DOHH2 (cell line): ENCODE data around the gene PRRC1.

Source experiments
- H3F3A ChIP-seq: fragments of 200-600 bp; sonication (generic), shearing (Covaris generic); 2 replicates; pipeline ENCODE4 v1.6.0; 2016; ENCODE audit warnings: antibody characterized with exemption, mild to moderate bottlenecking; ENCODE audit not compliant: control insufficient read depth, insufficient read depth
- H3K27ac ChIP-seq: fragments of 200-600 bp; sonication (generic); 2 replicates; pipeline ENCODE4 v1.5.1; 2014; ENCODE audit warnings: low read depth, mild to moderate bottlenecking, low read length, moderate library complexity
- H3K27me3 ChIP-seq: fragments of 200-600 bp; sonication (generic); 2 replicates; pipeline ENCODE4 v1.6.1; 2014; ENCODE audit warnings: mild to moderate bottlenecking, low read length, mixed read lengths; ENCODE audit not compliant: control insufficient read depth
- H3K36me3 ChIP-seq: fragments of 200-600 bp; sonication (generic); 2 replicates; pipeline ENCODE4 v1.6.1; 2014; ENCODE audit warnings: mild to moderate bottlenecking, low read length, moderate library complexity, mixed read lengths; ENCODE audit not compliant: control insufficient read depth
- H3K4me1 ChIP-seq: fragments of 200-600 bp; sonication (generic); 2 replicates; pipeline ENCODE4 v1.6.1; 2014; ENCODE audit warnings: mild to moderate bottlenecking, low read length, mixed read lengths; ENCODE audit not compliant: control insufficient read depth
- H3K4me2 ChIP-seq: fragments of 200-600 bp; sonication (generic); 2 replicates; pipeline ENCODE4 v1.6.0; 2014; ENCODE audit warnings: mild to moderate bottlenecking, low read length, moderate library complexity
- H3K4me3 ChIP-seq: fragments of 200-600 bp; sonication (generic); 2 replicates; pipeline ENCODE4 v1.5.1; 2014; ENCODE audit warnings: mild to moderate bottlenecking, low read length, mixed read lengths
- H3K79me2 ChIP-seq: fragments of 200-600 bp; sonication (generic); 2 replicates; pipeline ENCODE4 v1.6.1; 2014; ENCODE audit warnings: mild to moderate bottlenecking, low read length, mixed read lengths; ENCODE audit not compliant: control insufficient read depth
- H3K9me2 ChIP-seq: fragments of 200-600 bp; sonication (generic); replicated peaks from 2 replicates; pipeline ENCODE4 v1.6.1; 2014; ENCODE audit warnings: mild to moderate bottlenecking, low read length, mixed read lengths; ENCODE audit not compliant: control insufficient read depth
- H3K9me3 ChIP-seq: fragments of 200-600 bp; sonication (generic); 2 replicates; pipeline ENCODE4 v1.6.1; 2014; ENCODE audit warnings: antibody characterized with exemption, low read length, mixed read lengths; ENCODE audit not compliant: control insufficient read depth, insufficient read depth
- H4K20me1 ChIP-seq: fragments of 200-600 bp; sonication (generic); 2 replicates; pipeline ENCODE4 v1.6.0; 2014; ENCODE audit warnings: low read depth, mild to moderate bottlenecking, antibody characterized with exemption, low read length, moderate library complexity; ENCODE audit not compliant: control insufficient read depth, insufficient read depth
- EZH2phosphoT487 ChIP-seq: fragments of 200-600 bp; sonication (generic); IDR thresholded peaks from 2 replicates; pipeline ENCODE4 v1.6.1; 2017; ENCODE audit warnings: borderline replicate concordance, mild to moderate bottlenecking, antibody characterized with exemption, low read length, moderate library complexity, mixed read lengths
- TF ChIP-seq, protein P1 (sequence below): fragments of 200-600 bp; sonication (generic); IDR thresholded peaks from one replicate; pipeline ENCODE4 v1.5.1; 2014; ENCODE audit warnings: antibody characterized with exemption, mild to moderate bottlenecking, low read depth, low read length; ENCODE audit not compliant: poor library complexity, severe bottlenecking

PRRC1 gene

DNA sequence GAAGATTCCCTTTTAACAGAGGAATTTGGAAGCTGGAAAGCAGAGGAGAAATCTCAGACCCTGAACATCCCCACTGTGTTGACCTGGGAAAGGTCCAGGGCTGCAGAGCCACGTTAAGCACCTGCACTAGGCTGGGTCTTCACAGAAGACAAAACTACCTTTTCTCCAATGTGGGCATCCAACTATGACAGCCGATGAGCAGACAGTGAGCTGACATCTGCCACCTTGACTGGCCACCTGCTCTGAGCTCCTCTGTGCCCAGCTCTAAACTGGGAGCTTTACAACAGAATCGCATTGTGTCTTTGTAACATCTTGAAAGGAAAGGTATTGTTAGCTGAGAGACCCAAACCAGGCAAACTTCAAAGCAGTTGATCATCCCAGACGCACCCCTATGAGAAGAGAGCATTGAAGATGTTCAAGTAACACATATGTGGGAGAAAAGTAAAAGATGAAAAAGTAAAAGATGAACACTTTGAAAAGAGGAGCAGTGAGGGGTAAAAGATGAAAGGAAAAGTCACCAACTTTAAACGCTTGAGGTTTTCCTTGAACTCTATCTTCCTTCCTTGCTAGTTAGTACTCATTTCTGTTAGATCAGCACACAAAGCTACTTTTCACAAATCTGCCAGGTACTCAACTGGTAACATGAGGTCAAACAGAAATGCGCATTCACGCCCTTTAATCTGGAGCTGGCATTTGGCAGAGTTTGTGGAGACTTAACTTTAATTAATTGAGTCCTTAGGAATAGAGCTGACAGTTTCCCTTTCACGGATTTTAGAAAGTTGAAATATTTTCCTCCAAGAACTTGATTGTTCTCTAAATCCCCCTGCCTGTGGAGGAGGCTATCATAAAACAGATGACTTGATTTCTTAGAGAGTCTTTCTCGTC lies 78.3 kb downstream of the PRRC1 start:
- no peaks in the 10 kb centered on the region for H3K27me3 ChIP-seq
- no peaks in the 10 kb centered on the region for H3K4me1 ChIP-seq
- H3K4me3 ChIP-seq = no peak overlapping the region
- no peak overlapping the region for H3K4me2 ChIP-seq
- H4K20me1 ChIP-seq = no peaks in the 10 kb centered on the region
- no peaks in the 10 kb centered on the region for H3K36me3 ChIP-seq
- no peaks in the 10 kb centered on the region for H3K9me3 ChIP-seq
- no peaks in the 10 kb centered on the region for H3K79me2 ChIP-seq
- H3K27ac ChIP-seq = no peak overlapping the region
- no peak for TF ChIP-seq EZH2phosphoT487
- TF ChIP-seq, protein P1, sequence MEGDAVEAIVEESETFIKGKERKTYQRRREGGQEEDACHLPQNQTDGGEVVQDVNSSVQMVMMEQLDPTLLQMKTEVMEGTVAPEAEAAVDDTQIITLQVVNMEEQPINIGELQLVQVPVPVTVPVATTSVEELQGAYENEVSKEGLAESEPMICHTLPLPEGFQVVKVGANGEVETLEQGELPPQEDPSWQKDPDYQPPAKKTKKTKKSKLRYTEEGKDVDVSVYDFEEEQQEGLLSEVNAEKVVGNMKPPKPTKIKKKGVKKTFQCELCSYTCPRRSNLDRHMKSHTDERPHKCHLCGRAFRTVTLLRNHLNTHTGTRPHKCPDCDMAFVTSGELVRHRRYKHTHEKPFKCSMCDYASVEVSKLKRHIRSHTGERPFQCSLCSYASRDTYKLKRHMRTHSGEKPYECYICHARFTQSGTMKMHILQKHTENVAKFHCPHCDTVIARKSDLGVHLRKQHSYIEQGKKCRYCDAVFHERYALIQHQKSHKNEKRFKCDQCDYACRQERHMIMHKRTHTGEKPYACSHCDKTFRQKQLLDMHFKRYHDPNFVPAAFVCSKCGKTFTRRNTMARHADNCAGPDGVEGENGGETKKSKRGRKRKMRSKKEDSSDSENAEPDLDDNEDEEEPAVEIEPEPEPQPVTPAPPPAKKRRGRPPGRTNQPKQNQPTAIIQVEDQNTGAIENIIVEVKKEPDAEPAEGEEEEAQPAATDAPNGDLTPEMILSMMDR = no peak
- no peaks in the 10 kb centered on the region for H3K9me2 ChIP-seq
- no peaks in the 10 kb centered on the region for H3F3A ChIP-seq

DNA sequence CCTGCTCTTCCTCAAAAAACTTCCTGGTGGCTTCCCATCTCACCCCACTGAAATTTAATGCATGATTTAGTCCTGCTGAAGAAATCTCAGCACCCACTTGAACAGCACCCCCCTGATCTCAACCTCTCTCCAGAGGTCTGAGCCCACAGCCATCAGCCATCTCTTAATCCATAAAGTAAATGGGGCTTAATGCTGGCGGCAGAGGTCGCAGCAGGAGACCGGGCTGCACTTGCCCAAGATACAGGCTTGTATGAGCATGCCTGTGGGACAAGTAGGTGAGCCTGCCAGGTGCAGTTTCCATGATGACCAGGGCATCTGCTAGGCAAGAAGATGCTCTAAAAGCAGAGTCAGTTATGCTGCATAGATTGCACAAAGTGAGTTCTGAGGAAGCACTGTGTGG lies 79.1 kb downstream of the PRRC1 start:
- Histone ChIP-seq H3K9me3 (no peaks in the 10 kb centered on the region), H4K20me1 (no peaks in the 10 kb centered on the region), H3K4me1 (no peaks in the 10 kb centered on the region), H3K27me3 (no peaks in the 10 kb centered on the region), H3K9me2 (no peaks in the 10 kb centered on the region), H3K27ac (no peak overlapping the region), H3K79me2 (no peaks in the 10 kb centered on the region), H3K36me3 (no peaks in the 10 kb centered on the region), H3K4me3 (no peak overlapping the region), H3F3A (no peaks in the 10 kb centered on the region), H3K4me2 (no peak overlapping the region)
- TF ChIP-seq, protein P1 = no peak
- no peak for TF ChIP-seq EZH2phosphoT487

DNA sequence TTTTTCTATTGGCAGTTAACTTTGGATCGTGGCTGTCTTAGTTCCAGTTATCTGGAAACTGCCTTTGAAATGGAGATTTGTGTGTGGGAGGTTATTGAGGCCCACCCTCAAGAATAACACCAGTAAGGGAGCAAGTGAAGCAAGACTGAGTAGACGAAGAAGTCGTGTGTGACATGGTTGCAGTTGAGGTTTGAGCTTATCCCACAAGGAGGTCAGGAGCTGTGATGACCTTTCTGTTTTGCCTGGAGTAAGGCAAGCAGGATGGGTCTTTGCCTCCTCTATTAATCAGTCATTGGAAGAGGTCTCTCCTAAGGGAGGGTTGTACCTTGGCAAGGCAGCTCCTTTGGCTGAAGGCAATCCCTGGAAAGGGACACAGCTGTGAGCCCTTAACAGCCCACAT lies 81.9 kb downstream of the PRRC1 start:
- Histone ChIP-seq H3K9me2 (no peaks in the 10 kb centered on the region), H3K4me2 (no peak overlapping the region), H3K4me3 (no peak overlapping the region), H3K27me3 (no peaks in the 10 kb centered on the region), H4K20me1 (no peaks in the 10 kb centered on the region), H3K36me3 (no peaks in the 10 kb centered on the region), H3K27ac (no peak overlapping the region), H3K79me2 (no peaks in the 10 kb centered on the region), H3K4me1 (no peaks in the 10 kb centered on the region), H3K9me3 (no peaks in the 10 kb centered on the region), H3F3A (no peaks in the 10 kb centered on the region)
- no peak for TF ChIP-seq EZH2phosphoT487
- TF ChIP-seq, protein P1 = no peak
